ES-I3 (cell line): ENCODE results near the gene BHMT.

Source experiments
- H3K36me3 ChIP-seq: 2 replicates; pipeline ENCODE4 v1.6.1; 2013; ENCODE audit warnings: mild to moderate bottlenecking, low read length, control low read depth, moderate library complexity; ENCODE audit not compliant: insufficient read depth
- H3K4me1 ChIP-seq: 2 replicates; pipeline ENCODE4 v1.6.1; 2013; ENCODE audit warnings: mild to moderate bottlenecking, control low read depth, low read length; ENCODE audit not compliant: insufficient read depth
- H3K9ac ChIP-seq: 2 replicates; pipeline ENCODE4 v1.6.1; 2013; ENCODE audit warnings: low read depth, mild to moderate bottlenecking, low read length, moderate library complexity
- H3K9me3 ChIP-seq: 2 replicates; pipeline ENCODE4 v1.6.1; 2013; ENCODE audit warnings: mild to moderate bottlenecking, low read length, moderate library complexity; ENCODE audit not compliant: control insufficient read depth, insufficient read depth

The BHMT gene

GRCh38 chr5:79093762-79094161 lies 17.8 kb upstream of the BHMT start:
- H3K36me3 ChIP-seq: no peaks in the 10 kb centered on the region
- no peak overlapping the region for H3K9ac ChIP-seq
- 0 out of 2 replicates have a peak, but pooled peaks cover 1% of the 10 kb centered on the region for H3K4me1 ChIP-seq
- no peaks in the 10 kb centered on the region for H3K9me3 ChIP-seq

- Histone ChIP-seq H3K9ac (no peak overlapping the region), H3K36me3 (no peaks in the 10 kb centered on the region), H3K4me1 (0 out of 2 replicates have a peak, but pooled peaks cover 3% of the 10 kb centered on the region), H3K9me3 (0 out of 2 replicates have a peak, but pooled peaks cover 4% of the 10 kb centered on the region)
These were observed 5.7 kb upstream of the BHMT start for GRCh38 chr5:79105868-79106267.

- H3K36me3 ChIP-seq: no peaks in the 10 kb centered on the region
- H3K9ac ChIP-seq: no peak overlapping the region
- H3K9me3 ChIP-seq: no peaks in the 10 kb centered on the region
- H3K4me1 ChIP-seq: 0 out of 2 replicates have a peak, but pooled peaks cover 3% of the 10 kb centered on the region
These were observed 4.4 kb upstream of the BHMT start for GRCh38 chr5:79107020-79107796.

- H3K4me1 ChIP-seq: 0 out of 2 replicates have a peak, but pooled peaks cover 3% of the 10 kb centered on the region
- no peak overlapping the region for H3K9ac ChIP-seq
- no peaks in the 10 kb centered on the region for H3K9me3 ChIP-seq
- H3K36me3 ChIP-seq: no peaks in the 10 kb centered on the region
These were observed 3.5 kb upstream of the BHMT start for GRCh38 chr5:79108086-79108485.

- Histone ChIP-seq H3K36me3 (no peaks in the 10 kb centered on the region), H3K9me3 (no peaks in the 10 kb centered on the region), H3K9ac (no peak overlapping the region), H3K4me1 (0 out of 2 replicates have a peak, but pooled peaks cover 3% of the 10 kb centered on the region)
These were observed 2.8 kb upstream of the BHMT start for GRCh38 chr5:79108792-79109191.

GRCh38 chr5:79109527-79110492 lies 1.8 kb upstream of the BHMT start:
- no peaks in the 10 kb centered on the region for H3K36me3 ChIP-seq
- no peaks in the 10 kb centered on the region for H3K9me3 ChIP-seq
- H3K9ac ChIP-seq: no peak overlapping the region
- H3K4me1 ChIP-seq: 0 out of 2 replicates have a peak, but pooled peaks cover 3% of the 10 kb centered on the region

GRCh38 chr5:79111960-79112702 lies 522 bp downstream of the BHMT start:
- H3K9me3 ChIP-seq: no peaks in the 10 kb centered on the region
- H3K9ac ChIP-seq: peak overlapping the region; percentile 51
- H3K4me1 ChIP-seq: 0 out of 2 replicates have a peak, but pooled peaks cover 2% of the 10 kb centered on the region
- H3K36me3 ChIP-seq: no peaks in the 10 kb centered on the region

GRCh38 chr5:79112703-79113058 lies 1.1 kb downstream of the BHMT start:
- Histone ChIP-seq H3K9me3 (no peaks in the 10 kb centered on the region), H3K36me3 (no peaks in the 10 kb centered on the region), H3K9ac (no peak overlapping the region), H3K4me1 (no peaks in the 10 kb centered on the region)

- Histone ChIP-seq H3K36me3 (no peaks in the 10 kb centered on the region), H3K9ac (no peak overlapping the region), H3K4me1 (no peaks in the 10 kb centered on the region), H3K9me3 (no peaks in the 10 kb centered on the region)
These were observed 7.9 kb downstream of the BHMT start for GRCh38 chr5:79119486-79119885.

GRCh38 chr5:79120221-79120620 lies 8.6 kb downstream of the BHMT start:
- no peak overlapping the region for H3K9ac ChIP-seq
- H3K4me1 ChIP-seq: no peaks in the 10 kb centered on the region
- H3K9me3 ChIP-seq: no peaks in the 10 kb centered on the region
- no peaks in the 10 kb centered on the region for H3K36me3 ChIP-seq

- H3K9ac ChIP-seq: no peak overlapping the region
- no peaks in the 10 kb centered on the region for H3K36me3 ChIP-seq
- H3K9me3 ChIP-seq: no peaks in the 10 kb centered on the region
- H3K4me1 ChIP-seq: no peaks in the 10 kb centered on the region
These were observed 11.4 kb downstream of the BHMT start for GRCh38 chr5:79122973-79123372.

- no peak overlapping the region for H3K9ac ChIP-seq
- H3K36me3 ChIP-seq: no peaks in the 10 kb centered on the region
- no peaks in the 10 kb centered on the region for H3K4me1 ChIP-seq
- no peaks in the 10 kb centered on the region for H3K9me3 ChIP-seq
These were observed 13.0 kb downstream of the BHMT start for GRCh38 chr5:79124607-79125006.

- no peak overlapping the region for H3K9ac ChIP-seq
- no peaks in the 10 kb centered on the region for H3K36me3 ChIP-seq
- no peaks in the 10 kb centered on the region for H3K9me3 ChIP-seq
- peaks cover 12% of the 10 kb centered on the region; the same call in 1 of the 2 replicates for H3K4me1 ChIP-seq
These were observed 19.2 kb downstream of the BHMT start for GRCh38 chr5:79130781-79131180.

- Histone ChIP-seq H3K4me1 (peaks cover 12% of the 10 kb centered on the region; the same call in 1 of the 2 replicates), H3K9me3 (no peaks in the 10 kb centered on the region), H3K9ac (peak overlapping the region; percentile 37; the same call in 1 of the 2 replicates), H3K36me3 (no peaks in the 10 kb centered on the region)
These were observed 21.6 kb downstream of the BHMT start for GRCh38 chr5:79133121-79133656.
